GM12878 (cell line): ENCODE results near the gene TFPI2. TPM values are rescaled to one million over a fixed set of nuclear protein-coding genes. Genes with fewer than 3 reads are reported as not detected.
A peak's percentile ranks its signal among the peaks of the same experiment; 100 is the strongest.
"Not testable (repeated sequence)": the region's sequence is repeated elsewhere in the genome, so short reads cannot be mapped to it uniquely, and the experiment has no call there.

Experiments used
- ATAC-seq: fragments of 200-7000 bp; cut with Tn5 transposase; 3 replicates; pipeline ENCODE4 v1.9.1; 2020; ENCODE audit warnings: mild to moderate bottlenecking, moderate library complexity
- BruUV-seq: library from RNA; stranded (reverse); fragments of 400-500 nt; replicated peaks from 2 replicates; lab custom pipeline; 2021; lab: Mats Ljungman, UMichigan
- CTCF ChIA-PET: fragments of 300-600 bp; sonication (Branson Sonifier 250); formaldehyde crosslinking; extraction: SDS; loops from one replicate; lab custom pipeline; 2021; ENCODE audit warnings: inconsistent platforms; lab: Yijun Ruan, JAX
- POLR2A ChIA-PET: fragments of 350-600 bp; formaldehyde crosslinking; extraction: SDS; loops from one replicate; lab custom pipeline; 2021; ENCODE audit warnings: inconsistent platforms; lab: Charles Lee
- RAD21 ChIA-PET: fragments of 300-600 bp; sonication (Branson Sonifier 250); formaldehyde crosslinking; loops from one replicate; lab custom pipeline; 2023; ENCODE audit warnings: antibody characterized with exemption; ENCODE audit not compliant: unreplicated experiment; lab: Charles Lee
- SMC1A ChIA-PET: fragments of 300-600 bp; sonication (Branson Sonifier 250); formaldehyde crosslinking; loops from one replicate; lab custom pipeline; 2023; ENCODE audit not compliant: unreplicated experiment, uncharacterized antibody; lab: Charles Lee
- DNase-seq: peaks from one replicate; pipeline ENCODE4 v3.0.0-alpha.2; 2011; ENCODE audit warnings: low read depth, low spot score
- FAIRE-seq: peaks from 3 replicates; lab custom pipeline; 2011; peaks lifted over from hg19 to GRCh38; lab: Jason Lieb, UNC
- H2AFZ ChIP-seq: 2 replicates; pipeline ENCODE4 v1.6.0; 2011; ENCODE audit warnings: low read depth, low read length, control low read depth; ENCODE audit not compliant: control insufficient read depth
- H3K27ac ChIP-seq: 2 replicates; pipeline ENCODE4 v1.5.1; 2011; ENCODE audit warnings: control low read depth; ENCODE audit not compliant: control insufficient read depth, insufficient read depth
- H3K27me3 ChIP-seq, 2 experiments: replicated peaks in 1 of 2; 2 replicates each; pipeline versions ENCODE4 v1.6.0 to v1.6.1; 2011; ENCODE audit warnings: low read length in 1 of 2; ENCODE audit not compliant: control insufficient read depth in 2 of 2, insufficient read depth in 2 of 2
- H3K36me3 ChIP-seq, 2 experiments: 2 replicates each; pipeline ENCODE4 v1.5.1; 2011; ENCODE audit warnings: low read length in 1 of 2; ENCODE audit not compliant: control insufficient read depth in 2 of 2, insufficient read depth in 2 of 2
- H3K4me1 ChIP-seq: 2 replicates; pipeline ENCODE4 v1.6.1; 2011; ENCODE audit warnings: mild to moderate bottlenecking, low read length, moderate library complexity, mixed read lengths; ENCODE audit not compliant: control insufficient read depth, insufficient read depth
- H3K4me2 ChIP-seq: 2 replicates; pipeline ENCODE4 v1.6.0; 2011; ENCODE audit warnings: control low read depth; ENCODE audit not compliant: control insufficient read depth, insufficient read depth
- H3K4me3 ChIP-seq: fragments of 200-600 bp; sonication (generic); 2 replicates; pipeline ENCODE4 v1.5.1; 2016
- H3K79me2 ChIP-seq: 2 replicates; pipeline ENCODE4 v1.6.0; 2011; ENCODE audit warnings: low read length; ENCODE audit not compliant: control insufficient read depth, insufficient read depth
- H3K9ac ChIP-seq: 2 replicates; pipeline ENCODE4 v1.8.0; 2011; ENCODE audit warnings: low read length, control low read depth, mixed read lengths; ENCODE audit not compliant: control insufficient read depth, insufficient read depth
- H3K9me3 ChIP-seq: replicated peaks from 3 replicates; pipeline ENCODE4 v1.5.1; 2011; ENCODE audit warnings: mild to moderate bottlenecking, low read length; ENCODE audit not compliant: control insufficient read depth, insufficient read depth
- H4K20me1 ChIP-seq: 2 replicates; pipeline ENCODE4 v1.6.0; 2011; ENCODE audit not compliant: control insufficient read depth, insufficient read depth
- ATF3 ChIP-seq: IDR thresholded peaks from 2 replicates; pipeline ENCODE4 v1.6.1; 2011; ENCODE audit warnings: low read depth, mild to moderate bottlenecking, low read length, moderate library complexity, borderline replicate concordance; ENCODE audit errors: extremely low read depth
- CBX5 ChIP-seq: sonication (generic); IDR thresholded peaks from 2 replicates; pipeline ENCODE4 v1.6.1; 2016; ENCODE audit warnings: low read depth, moderate library complexity, mild to moderate bottlenecking, inconsistent platforms
- CHD2 ChIP-seq: IDR thresholded peaks from 2 replicates; pipeline ENCODE4 v1.6.1; 2011; ENCODE audit warnings: low read depth, low read length, improper control_type of control experiment, borderline replicate concordance
- CREB1 ChIP-seq: IDR thresholded peaks from 2 replicates; pipeline ENCODE4 v1.6.1; 2012; ENCODE audit warnings: low read depth, mild to moderate bottlenecking, inconsistent platforms
- JUNB ChIP-seq: IDR thresholded peaks from 2 replicates; pipeline ENCODE4 v1.6.1; 2016; ENCODE audit warnings: antibody characterized with exemption, mild to moderate bottlenecking
- LARP7 ChIP-seq: fragments of 450-650 bp; IDR thresholded peaks from 2 replicates; pipeline ENCODE4 v1.6.1; 2017; ENCODE audit warnings: mild to moderate bottlenecking
- NFIC ChIP-seq: IDR thresholded peaks from 2 replicates; pipeline ENCODE4 v1.6.1; 2012; ENCODE audit warnings: low read depth, mild to moderate bottlenecking, inconsistent platforms, low read length, moderate library complexity
- NFYB ChIP-seq: IDR thresholded peaks from 2 replicates; pipeline ENCODE4 v1.6.1; 2011; ENCODE audit warnings: low read depth, mild to moderate bottlenecking, low read length, improper control_type of control experiment, moderate library complexity; ENCODE audit not compliant: insufficient read depth
- SMC3 ChIP-seq: IDR thresholded peaks from 2 replicates; pipeline ENCODE4 v1.6.1; 2011; ENCODE audit warnings: low read length, improper control_type of control experiment, borderline replicate concordance
- ZBED1 ChIP-seq: IDR thresholded peaks from 2 replicates; pipeline ENCODE4 v1.6.1; 2016; ENCODE audit warnings: borderline replicate concordance
- ZSCAN29 ChIP-seq: fragments of 450-650 bp; IDR thresholded peaks from 2 replicates; pipeline ENCODE4 v1.6.1; 2017; ENCODE audit warnings: mild to moderate bottlenecking, moderate library complexity
- in situ Hi-C: fragments of 300-500 bp; cut with MboI; formaldehyde crosslinking; loops from 9 replicates; pipeline ENCODE4 v1.14.3; 2018; ENCODE audit warnings: mixed read lengths
- intact Hi-C: fragments of 100-400 bp; cut with micrococcal nuclease; formaldehyde crosslinking; loops from one replicate; pipeline ENCODE4 v1.14.2; 2022; ENCODE audit not compliant: unreplicated experiment
- polyA plus RNA-seq, 11 experiments: library from polyadenylated mRNA; depleted of rRNA in 4 of 11; unstranded in 6 of 11; stranded (reverse) in 5 of 11; fragments of >200 nt; fragmentation: Nextera tagmentation in 4 of 11; fragmentation: Illumina TruSeq in 1 of 11; extraction: Ambion mirVana in 4 of 11; extraction: Trizol in 1 of 11; gene quantifications; 1 replicate in 1 of 11; 2 replicates in 10 of 11; pipeline versions ENCODE4 v1.2.1 to v1.2.3, GENCODE V29; 2011 to 2016; ENCODE audit warnings: inconsistent platforms in 2 of 11, missing spikeins in 2 of 11, low read depth in 1 of 11
- total RNA-seq, 4 experiments: library from RNA; depleted of rRNA in 3 of 4; stranded (reverse); fragments of >200 nt in 3 of 4; fragmentation: Illumina TruSeq in 1 of 4; extraction: Trizol in 1 of 4; gene quantifications; 2 replicates each; pipeline versions ENCODE4 v1.2.1 to v1.2.3, GENCODE V29; 2013 to 2021
- TF ChIP-seq, protein P1 (sequence below): IDR thresholded peaks from 2 replicates; pipeline ENCODE4 v1.6.1; 2012; ENCODE audit warnings: improper control_type of control experiment, low read depth, low read length; ENCODE audit not compliant: insufficient replicate concordance

TFPI2 gene
- total and polyA plus RNA-seq, 10 of the 15 experiments (the other 5 are each of a cell fraction or from before 2014, with no cell fraction given): 0.07 to 1.1 (median 0.31) TPM; not detected in 5

GRCh38 chr7:93913197-93913596 lies 22.6 kb upstream of the TFPI2 start:
- CTCF ChIA-PET: interaction anchor here (0.9 to 1.4 kb wide), 3 partner anchors 10 to 482 kb away, joined by 3 to 4 read pairs (median 4); partner anchors contain the start of gene COL1A2
- no peaks in the 10 kb centered on the region for H3K9me3 ChIP-seq
- TF ChIP-seq NFYB (no peak), ZSCAN29 (no peak), ZBED1 (no peak), SMC3 (no peak), CHD2 (no peak), NFIC (no peak), CBX5 (no peak), CREB1 (no peak), LARP7 (no peak), ATF3 (no peak), JUNB (no peak)
- TF ChIP-seq, protein P1, sequence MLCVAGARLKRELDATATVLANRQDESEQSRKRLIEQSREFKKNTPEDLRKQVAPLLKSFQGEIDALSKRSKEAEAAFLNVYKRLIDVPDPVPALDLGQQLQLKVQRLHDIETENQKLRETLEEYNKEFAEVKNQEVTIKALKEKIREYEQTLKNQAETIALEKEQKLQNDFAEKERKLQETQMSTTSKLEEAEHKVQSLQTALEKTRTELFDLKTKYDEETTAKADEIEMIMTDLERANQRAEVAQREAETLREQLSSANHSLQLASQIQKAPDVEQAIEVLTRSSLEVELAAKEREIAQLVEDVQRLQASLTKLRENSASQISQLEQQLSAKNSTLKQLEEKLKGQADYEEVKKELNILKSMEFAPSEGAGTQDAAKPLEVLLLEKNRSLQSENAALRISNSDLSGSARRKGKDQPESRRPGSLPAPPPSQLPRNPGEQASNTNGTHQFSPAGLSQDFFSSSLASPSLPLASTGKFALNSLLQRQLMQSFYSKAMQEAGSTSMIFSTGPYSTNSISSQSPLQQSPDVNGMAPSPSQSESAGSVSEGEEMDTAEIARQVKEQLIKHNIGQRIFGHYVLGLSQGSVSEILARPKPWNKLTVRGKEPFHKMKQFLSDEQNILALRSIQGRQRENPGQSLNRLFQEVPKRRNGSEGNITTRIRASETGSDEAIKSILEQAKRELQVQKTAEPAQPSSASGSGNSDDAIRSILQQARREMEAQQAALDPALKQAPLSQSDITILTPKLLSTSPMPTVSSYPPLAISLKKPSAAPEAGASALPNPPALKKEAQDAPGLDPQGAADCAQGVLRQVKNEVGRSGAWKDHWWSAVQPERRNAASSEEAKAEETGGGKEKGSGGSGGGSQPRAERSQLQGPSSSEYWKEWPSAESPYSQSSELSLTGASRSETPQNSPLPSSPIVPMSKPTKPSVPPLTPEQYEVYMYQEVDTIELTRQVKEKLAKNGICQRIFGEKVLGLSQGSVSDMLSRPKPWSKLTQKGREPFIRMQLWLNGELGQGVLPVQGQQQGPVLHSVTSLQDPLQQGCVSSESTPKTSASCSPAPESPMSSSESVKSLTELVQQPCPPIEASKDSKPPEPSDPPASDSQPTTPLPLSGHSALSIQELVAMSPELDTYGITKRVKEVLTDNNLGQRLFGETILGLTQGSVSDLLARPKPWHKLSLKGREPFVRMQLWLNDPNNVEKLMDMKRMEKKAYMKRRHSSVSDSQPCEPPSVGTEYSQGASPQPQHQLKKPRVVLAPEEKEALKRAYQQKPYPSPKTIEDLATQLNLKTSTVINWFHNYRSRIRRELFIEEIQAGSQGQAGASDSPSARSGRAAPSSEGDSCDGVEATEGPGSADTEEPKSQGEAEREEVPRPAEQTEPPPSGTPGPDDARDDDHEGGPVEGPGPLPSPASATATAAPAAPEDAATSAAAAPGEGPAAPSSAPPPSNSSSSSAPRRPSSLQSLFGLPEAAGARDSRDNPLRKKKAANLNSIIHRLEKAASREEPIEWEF: no peak
- TF ChIP-seq, all 136 proteins: peak for 0
- no peak overlapping the region for H2AFZ ChIP-seq
- ChIA-PET RAD21 (interaction anchor here (1.3 kb wide), 1 partner anchor 10 kb away, joined by 3 read pairs; no protein-coding TSS in a partner anchor), POLR2A (no interaction called here), SMC1A (interaction anchor here (0.7 to 1.2 kb wide), 3 partner anchors 9 to 219 kb away, joined by 3 to 4 read pairs (median 3); partner anchors contain the start of gene GNG11)
- H3K79me2 ChIP-seq: no peaks in the 10 kb centered on the region
- no peak overlapping the region for H3K4me3 ChIP-seq
- no peak overlapping the region for H3K27ac ChIP-seq
- no peaks in the 10 kb centered on the region for H3K4me1 ChIP-seq
- no peaks in the 10 kb centered on the region for H3K27me3 ChIP-seq
- intact Hi-C loops: no loop called here
- no peak for DNase-seq
- in situ Hi-C loops: no loop called here
- BruUV-seq: no TSS peak
- H4K20me1 ChIP-seq: no peaks in the 10 kb centered on the region
- no peak for FAIRE-seq
- ATAC-seq: no peak
- H3K4me2 ChIP-seq: no peak overlapping the region
- no peak overlapping the region for H3K9ac ChIP-seq
- H3K36me3 ChIP-seq: no peaks in the 10 kb centered on the region

DNA sequence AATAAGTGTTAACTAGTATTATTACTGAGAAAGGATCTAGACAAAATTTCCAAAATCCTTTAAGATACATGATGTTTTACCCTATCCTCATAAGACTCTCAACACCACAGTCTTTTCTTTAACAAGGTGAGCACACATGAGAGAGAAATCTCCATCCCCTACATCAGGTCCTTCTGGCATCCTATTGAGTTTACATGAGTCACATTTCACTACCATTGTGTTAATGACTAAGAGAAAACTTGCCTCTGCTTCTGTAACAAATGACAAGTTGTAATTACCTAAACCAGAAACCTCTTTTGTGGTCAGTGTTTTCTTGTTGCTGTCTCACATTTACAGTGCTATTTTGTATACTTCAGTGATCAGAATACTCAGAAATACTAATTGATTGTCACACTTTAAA lies 21.1 kb upstream of the TFPI2 start:
- H2AFZ ChIP-seq, BruUV-seq, H4K20me1 ChIP-seq, H3K9ac ChIP-seq, POLR2A ChIA-PET, FAIRE-seq, RAD21 ChIA-PET, H3K4me1 ChIP-seq, DNase-seq, H3K4me3 ChIP-seq, in situ Hi-C loops, H3K27me3 ChIP-seq, H3K27ac ChIP-seq, H3K4me2 ChIP-seq, H3K9me3 ChIP-seq, H3K79me2 ChIP-seq, H3K36me3 ChIP-seq, intact Hi-C loops: not testable (repeated sequence)
- SMC1A ChIA-PET: interaction anchor here (3.5 kb wide), 1 partner anchor 13 kb away, joined by 19 read pairs; no protein-coding TSS in a partner anchor
- ATAC-seq: peak; percentile 88
- CTCF ChIA-PET: interaction anchor here (3.0 kb wide), 1 partner anchor 10 kb away, joined by 9 read pairs; no protein-coding TSS in a partner anchor
